H9 (cell line): Measurements from ENCODE around the gene NOLC1. TPM values are rescaled to one million over a fixed set of nuclear protein-coding genes. Genes with fewer than 3 reads are reported as not detected.
A peak's percentile ranks its signal among the peaks of the same experiment; 100 is the strongest.

Source experiments
- DNase-seq: peaks from one replicate; pipeline ENCODE4 v3.0.0-alpha.2; 2017
- H2AFZ ChIP-seq: one replicate; pipeline ENCODE4 v1.6.1; 2013; ENCODE audit warnings: mild to moderate bottlenecking, low read length, control low read depth, moderate library complexity
- H2AK5ac ChIP-seq: 2 replicates; pipeline ENCODE4 v1.6.1; 2013; ENCODE audit warnings: low read length, control low read depth, mixed read lengths; ENCODE audit not compliant: insufficient read length
- H2BK120ac ChIP-seq: one replicate; pipeline ENCODE4 v1.6.1; 2013; ENCODE audit warnings: low read depth, mild to moderate bottlenecking, low read length, control low read depth, inconsistent platforms; ENCODE audit not compliant: poor library complexity, severe bottlenecking
- H2BK12ac ChIP-seq: 2 replicates; pipeline ENCODE4 v1.6.1; 2013; ENCODE audit warnings: low read length, control low read depth, mixed read lengths, low read depth; ENCODE audit not compliant: insufficient read length
- H2BK15ac ChIP-seq: 2 replicates; pipeline ENCODE4 v1.6.1; 2013; ENCODE audit warnings: low read depth, low read length, control low read depth
- H2BK20ac ChIP-seq: one replicate; pipeline ENCODE4 v1.6.1; 2013; ENCODE audit warnings: low read depth, mild to moderate bottlenecking, low read length, control low read depth, inconsistent platforms; ENCODE audit not compliant: poor library complexity, severe bottlenecking
- H2BK5ac ChIP-seq: 2 replicates; pipeline ENCODE4 v1.6.1; 2013; ENCODE audit warnings: low read length, control low read depth, mixed read lengths; ENCODE audit not compliant: insufficient read length
- H3K14ac ChIP-seq: 2 replicates; pipeline ENCODE4 v1.6.1; 2013; ENCODE audit warnings: low read length, control low read depth; ENCODE audit not compliant: insufficient read depth
- H3K18ac ChIP-seq: 2 replicates; pipeline ENCODE4 v1.6.1; 2013; ENCODE audit warnings: low read depth, mild to moderate bottlenecking, mixed read lengths, low read length, control low read depth; ENCODE audit not compliant: insufficient read length
- H3K23ac ChIP-seq: 2 replicates; pipeline ENCODE4 v1.6.1; 2013; ENCODE audit warnings: low read length, control low read depth, mixed read lengths, low read depth; ENCODE audit not compliant: insufficient read length
- H3K23me2 ChIP-seq: 2 replicates; pipeline ENCODE4 v1.6.1; 2013; ENCODE audit warnings: low read depth, mild to moderate bottlenecking, mixed read lengths, low read length, control low read depth; ENCODE audit not compliant: insufficient read length, poor library complexity, severe bottlenecking
- H3K27ac ChIP-seq: 2 replicates; pipeline ENCODE4 v1.5.1; 2013; ENCODE audit warnings: low read length, control low read depth, mixed read lengths, low read depth; ENCODE audit not compliant: insufficient read length
- H3K27me3 ChIP-seq: 2 replicates; pipeline ENCODE4 v1.6.1; 2013; ENCODE audit warnings: low read length, control low read depth, inconsistent platforms; ENCODE audit not compliant: insufficient read depth
- H3K4ac ChIP-seq: 2 replicates; pipeline ENCODE4 v1.6.1; 2013; ENCODE audit warnings: low read depth, mild to moderate bottlenecking, control low read depth, inconsistent platforms, low read length, moderate library complexity
- H3K4me1 ChIP-seq: 2 replicates; pipeline ENCODE4 v1.6.1; 2013; ENCODE audit warnings: low read length, control low read depth, inconsistent platforms; ENCODE audit not compliant: insufficient read depth
- H3K4me2 ChIP-seq: 2 replicates; pipeline ENCODE4 v1.6.1; 2013; ENCODE audit warnings: low read length, control low read depth, mixed read lengths; ENCODE audit not compliant: insufficient read length, insufficient read depth
- H3K56ac ChIP-seq: 2 replicates; pipeline ENCODE4 v1.6.1; 2013; ENCODE audit warnings: low read depth, mild to moderate bottlenecking, mixed read lengths, low read length, control low read depth; ENCODE audit not compliant: insufficient read length
- H3K79me1 ChIP-seq: 2 replicates; pipeline ENCODE4 v1.6.1; 2013; ENCODE audit warnings: low read depth, mild to moderate bottlenecking, moderate library complexity, low read length, control low read depth, inconsistent platforms; ENCODE audit not compliant: insufficient read depth, poor library complexity, severe bottlenecking
- H3K79me2 ChIP-seq: 2 replicates; pipeline ENCODE4 v1.6.1; 2013; ENCODE audit warnings: low read length, control low read depth, inconsistent platforms; ENCODE audit not compliant: insufficient read depth
- H3K9ac ChIP-seq: 2 replicates; pipeline ENCODE4 v1.6.1; 2013; ENCODE audit warnings: low read length, control low read depth, mixed read lengths; ENCODE audit not compliant: insufficient read length; ENCODE audit errors: extremely low read depth
- H3K9me3 ChIP-seq: one replicate; pipeline ENCODE4 v1.6.1; 2013; ENCODE audit warnings: low read depth, low read length, inconsistent platforms; ENCODE audit not compliant: control insufficient read depth
- H3T11ph ChIP-seq: one replicate; pipeline ENCODE4 v1.6.1; 2013; ENCODE audit warnings: mild to moderate bottlenecking, low read length, control low read depth, inconsistent platforms
- H4K20me1 ChIP-seq: one replicate; pipeline ENCODE4 v1.6.1; 2013; ENCODE audit not compliant: control insufficient read depth, insufficient read length, insufficient read depth
- H4K5ac ChIP-seq: 2 replicates; pipeline ENCODE4 v1.6.1; 2013; ENCODE audit warnings: low read depth, mild to moderate bottlenecking, mixed read lengths, low read length, control low read depth; ENCODE audit not compliant: insufficient read length
- H4K8ac ChIP-seq: replicated peaks from 2 replicates; pipeline ENCODE4 v1.6.1; 2013; ENCODE audit warnings: low read length, control low read depth, mixed read lengths, low read depth; ENCODE audit not compliant: insufficient read length
- H4K91ac ChIP-seq: 2 replicates; pipeline ENCODE4 v1.6.1; 2013; ENCODE audit warnings: low read depth, mild to moderate bottlenecking, moderate library complexity, mixed read lengths, low read length, control low read depth; ENCODE audit not compliant: insufficient read length
- H3K27ac Mint-ChIP-seq, 3 experiments: 2 replicates in 2 of 3; 3 replicates in 1 of 3; pipeline ENCODE4 v1.8.0; 2020 to 2021; ENCODE audit warnings: mixed read lengths in 3 of 3, mild to moderate bottlenecking in 1 of 3, moderate library complexity in 1 of 3
- H3K27me3 Mint-ChIP-seq: 2 replicates; pipeline ENCODE4 v1.8.0; 2021; ENCODE audit warnings: low read depth, mild to moderate bottlenecking, moderate library complexity, mixed read lengths
- H3K36me3 Mint-ChIP-seq, 3 experiments: 2 replicates in 2 of 3; 3 replicates in 1 of 3; pipeline ENCODE4 v1.8.0; 2020 to 2021; ENCODE audit warnings: low read depth in 3 of 3, mixed read lengths in 3 of 3; ENCODE audit not compliant: insufficient read depth in 1 of 3
- H3K4me1 Mint-ChIP-seq, 2 experiments: 2 replicates each; pipeline ENCODE4 v1.8.0; 2020; ENCODE audit warnings: mixed read lengths in 2 of 2
- H3K4me3 Mint-ChIP-seq, 2 experiments: 2 replicates in 1 of 2; 3 replicates in 1 of 2; pipeline ENCODE4 v1.8.0; 2020 to 2021; ENCODE audit warnings: mild to moderate bottlenecking in 2 of 2, mixed read lengths in 2 of 2, moderate library complexity in 1 of 2
- H3K9me3 Mint-ChIP-seq, 2 experiments: 2 replicates in 1 of 2; 3 replicates in 1 of 2; pipeline ENCODE4 v1.8.0; 2020; ENCODE audit warnings: mild to moderate bottlenecking in 2 of 2, mixed read lengths in 2 of 2, moderate library complexity in 1 of 2
- CTCF ChIP-seq: fragments of 200-600 bp; sonication (generic); conservative IDR thresholded peaks from 3 replicates; pipeline ENCODE4 v1.8.0; 2021; ENCODE audit warnings: antibody characterized with exemption, mild to moderate bottlenecking
- WGBS: extraction: QIAGEN DNeasy Blood & Tissue Kit; methylation state at CpG from one replicate; pipeline ENCODE4 v1.1.7; 2013; ENCODE audit warnings: missing lambda C conversion rate, low lambda C conversion rate, mixed read lengths; ENCODE audit not compliant: insufficient read length; ENCODE audit errors: extremely low coverage; 5-methylcytosine and 5-hydroxymethylcytosine counted together
- total RNA-seq: library from RNA; stranded (reverse); gene quantifications from 2 replicates; pipeline ENCODE4 v1.2.1, GENCODE V29; 2021

Gene NOLC1
- total RNA-seq, 1 experiment from 2014 or later, result 171 TPM

GRCh38 chr10:102120991-102121738, 31.0 kb upstream of the NOLC1 start:
- H2BK5ac ChIP-seq, result peak overlapping the region; percentile 75
- H2BK15ac ChIP-seq, result no peak overlapping the region
- H4K8ac ChIP-seq, result no peak overlapping the region
- H2BK12ac ChIP-seq, result no peak overlapping the region
- peaks cover 53% of the 10 kb centered on the region in 2 experiments for H3K4me1 Mint-ChIP-seq
- peak overlapping the region; percentile 82 to 95 for H3K4me3 Mint-ChIP-seq
- peaks cover 9% of the 10 kb centered on the region; the same call in 1 of the 2 replicates for H3K79me2 ChIP-seq
- H2AK5ac ChIP-seq, result no peak overlapping the region
- no peak overlapping the region for H2BK120ac ChIP-seq
- H3T11ph ChIP-seq, result no peak overlapping the region
- peak; percentile 96 for DNase-seq
- H3K56ac ChIP-seq, result peak overlapping the region; percentile 3
- H4K91ac ChIP-seq, result no peak overlapping the region
- H3K4me1 ChIP-seq, result peaks cover 20% of the 10 kb centered on the region
- H2AFZ ChIP-seq, result no peak overlapping the region
- peak overlapping the region; percentile 34; the same call in 1 of the 2 replicates for H3K14ac ChIP-seq
- H3K4ac ChIP-seq, result no peak overlapping the region
- no peaks in the 10 kb centered on the region for H3K27me3 ChIP-seq
- no peaks in the 10 kb centered on the region for H3K9me3 ChIP-seq
- H3K27ac ChIP-seq, result peak overlapping the region; percentile 84
- no CpG with 5 or more reads among the region's 15 CpGs for WGBS
- peak overlapping the region; percentile 77 for H3K9ac ChIP-seq
- H3K18ac ChIP-seq, result peak overlapping the region; percentile 74
- H4K5ac ChIP-seq, result peak overlapping the region; percentile 19
- no peaks in the 10 kb centered on the region; a peak in 1 of 7 replicates for H3K36me3 Mint-ChIP-seq
- no peaks in the 10 kb centered on the region for H3K79me1 ChIP-seq
- H2BK20ac ChIP-seq, result no peak overlapping the region
- H3K27me3 Mint-ChIP-seq, result no peaks in the 10 kb centered on the region; the same call in 1 of the 2 replicates
- no peak for TF ChIP-seq CTCF
- H3K9me3 Mint-ChIP-seq, result no peaks in the 10 kb centered on the region
- no peak overlapping the region for H3K23ac ChIP-seq
- peak overlapping the region; percentile 97 to 99 (median 98) for H3K27ac Mint-ChIP-seq
- no peaks in the 10 kb centered on the region for H4K20me1 ChIP-seq
- H3K23me2 ChIP-seq, result peaks cover 20% of the 10 kb centered on the region
- peak overlapping the region; percentile 72 for H3K4me2 ChIP-seq
